HG03558 (cell line): ENCODE data around the gene PHF12.
"Not testable (repeated sequence)": the region's sequence is repeated elsewhere in the genome, so short reads cannot be mapped to it uniquely, and the experiment has no call there.

Experiments
- ATAC-seq: cut with Tn5 transposase; IDR thresholded peaks from one replicate; pipeline ENCODE4 v1.9.1; 2021; ENCODE audit warnings: moderate number of reproducible peaks; ENCODE audit not compliant: unreplicated experiment; ENCODE audit errors: extremely low read depth

The PHF12 gene

GRCh38 chr17:28893248-28894183, 57.8 kb downstream of the PHF12 start:
- ATAC-seq, result not testable (repeated sequence)

GRCh38 chr17:28892024-28892423, 59.3 kb downstream of the PHF12 start:
- no peak for ATAC-seq

- ATAC-seq, result no peak
These were observed 60.1 kb downstream of the PHF12 start for GRCh38 chr17:28891201-28891600.

GRCh38 chr17:28889996-28890395, 61.3 kb downstream of the PHF12 start:
- no peak for ATAC-seq

GRCh38 chr17:28888832-28889231, 62.5 kb downstream of the PHF12 start:
- ATAC-seq, result no peak

- ATAC-seq, result no peak
These were observed 63.3 kb downstream of the PHF12 start for GRCh38 chr17:28887871-28888471.

GRCh38 chr17:28885951-28886350, 65.4 kb downstream of the PHF12 start:
- ATAC-seq, result no peak

- no peak for ATAC-seq
These were observed 66.0 kb downstream of the PHF12 start for GRCh38 chr17:28885363-28885762.

- no peak for ATAC-seq
These were observed 67.2 kb downstream of the PHF12 start for GRCh38 chr17:28883967-28884702.

- no peak for ATAC-seq
These were observed 69.0 kb downstream of the PHF12 start for GRCh38 chr17:28882154-28882895.

- ATAC-seq, result no peak
These were observed 69.7 kb downstream of the PHF12 start for GRCh38 chr17:28881533-28882056.

- no peak for ATAC-seq
These were observed 70.8 kb downstream of the PHF12 start for GRCh38 chr17:28880572-28880945.

GRCh38 chr17:28879886-28880571, 71.3 kb downstream of the PHF12 start:
- no peak for ATAC-seq

- ATAC-seq, result no peak
These were observed 72.3 kb downstream of the PHF12 start for GRCh38 chr17:28878981-28879380.

- ATAC-seq, result no peak
These were observed 73.0 kb downstream of the PHF12 start for GRCh38 chr17:28878158-28878910.

- not testable (repeated sequence) for ATAC-seq
These were observed 74.1 kb downstream of the PHF12 start for GRCh38 chr17:28877150-28877711.

GRCh38 chr17:28875848-28876550, 75.3 kb downstream of the PHF12 start:
- no peak for ATAC-seq

GRCh38 chr17:28874750-28875149, 76.6 kb downstream of the PHF12 start:
- no peak for ATAC-seq
